WI38 (cell line): ENCODE data around the gene C2orf72.

Experiments used
- H3K4me3 ChIP-seq: 2 replicates; pipeline ENCODE4 v1.5.1; 2011; ENCODE audit warnings: low read depth, mild to moderate bottlenecking, control low read depth, low read length
- CTCF ChIP-seq: IDR thresholded peaks from 2 replicates; pipeline ENCODE4 v1.5.1; 2012; ENCODE audit warnings: low read depth, mild to moderate bottlenecking, control low read depth, low read length

The C2orf72 gene

GRCh38 chr2:231007286-231008098 lies 29.8 kb upstream of the C2orf72 start:
- no peak for TF ChIP-seq CTCF
- no peak overlapping the region for H3K4me3 ChIP-seq

- no peak overlapping the region for H3K4me3 ChIP-seq
- no peak for TF ChIP-seq CTCF
Observed at GRCh38 chr2:231008131-231008530, 29.2 kb upstream of the C2orf72 start.

GRCh38 chr2:231009236-231009919 lies 27.9 kb upstream of the C2orf72 start:
- no peak overlapping the region for H3K4me3 ChIP-seq
- TF ChIP-seq CTCF: no peak

- H3K4me3 ChIP-seq: no peak overlapping the region
- no peak for TF ChIP-seq CTCF
Observed at GRCh38 chr2:231010201-231010730, 27.1 kb upstream of the C2orf72 start.

GRCh38 chr2:231011526-231011925 lies 25.8 kb upstream of the C2orf72 start:
- no peak for TF ChIP-seq CTCF
- no peak overlapping the region for H3K4me3 ChIP-seq

GRCh38 chr2:231012463-231012862 lies 24.9 kb upstream of the C2orf72 start:
- TF ChIP-seq CTCF: no peak
- no peak overlapping the region for H3K4me3 ChIP-seq

GRCh38 chr2:231013820-231014219 lies 23.5 kb upstream of the C2orf72 start:
- no peak for TF ChIP-seq CTCF

More at GRCh38 chr2:231013820-231014219, 23.5 kb upstream of the C2orf72 start:
- H3K4me3 ChIP-seq: no peak overlapping the region
